Measurements from ENCODE around the gene GOLGA7B. TPM values are rescaled to one million over a fixed set of nuclear protein-coding genes. Genes with fewer than 3 reads are reported as not detected.

Gene GOLGA7B
- total and polyA plus RNA-seq, 2 of the 4 experiments (the other 2 are of a cell fraction) = not detected

DNA sequence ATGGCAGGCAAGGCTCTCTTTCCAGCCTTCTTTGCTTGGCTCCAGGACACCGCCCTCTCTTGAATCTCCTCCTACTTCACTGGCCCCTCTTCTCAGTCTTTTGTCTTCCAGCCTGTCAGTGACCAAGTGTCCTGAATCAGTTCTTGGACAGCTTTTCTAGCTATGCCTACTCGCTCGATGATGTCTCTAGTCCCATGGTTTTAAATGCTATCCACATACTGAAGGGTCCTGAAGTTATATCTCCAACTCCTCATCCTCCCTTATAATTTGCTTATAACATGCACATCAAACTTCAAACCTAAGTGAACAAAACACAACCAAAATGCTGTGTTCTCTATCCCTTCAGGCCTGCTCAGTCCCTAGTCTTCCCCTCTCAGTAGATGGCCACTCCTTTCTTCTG is 5.0 kb upstream of the GOLGA7B start:
- no peak overlapping the region for H4K91ac ChIP-seq (ENCODE audit: insufficient read depth, low read depth, low read length)
- WGBS, 2 experiments (ENCODE audit: extremely low coverage in 2 of 2, insufficient read length in 1 of 2) = 83% methylated on average over 3 of the region's 3 CpGs; no CpG with 5 or more reads in 1 of the 2 experiments
- no peaks in the 10 kb centered on the region for H3K9me3 ChIP-seq (ENCODE audit: control insufficient read depth, insufficient read depth, low read length)
- no peak overlapping the region for H3K27ac ChIP-seq (ENCODE audit: insufficient read depth, low read length)
- H4K8ac ChIP-seq (ENCODE audit: low read depth in 2 of 2, low read length in 2 of 2) = no peak overlapping the region
- H2AK5ac ChIP-seq (ENCODE audit: low read depth, low read length) = no peak overlapping the region
- 0 out of 2 replicates have a peak, but pooled peaks cover 2% of the 10 kb centered on the region for H3K4me1 ChIP-seq (ENCODE audit: control insufficient read depth, insufficient read depth, low read length)
- H2BK15ac ChIP-seq (ENCODE audit: low read depth, low read length) = no peak overlapping the region
- H3K9me1 ChIP-seq (ENCODE audit: insufficient read depth, low read length) = peaks cover 6% of the 10 kb centered on the region; the same call in 1 of the 2 replicates
- in situ Hi-C loops (cut with MboI; ENCODE audit: low sequenced_read_pairs) (no loop called here), dilution Hi-C loops (cut with HindIII; ENCODE audit: low sequenced_read_pairs, unreplicated experiment) (no loop called here), intact Hi-C loops (cut with micrococcal nuclease) (no loop called here)
- no peak overlapping the region for H2BK20ac ChIP-seq (ENCODE audit: low read depth, low read length)
- H3K79me1 ChIP-seq (ENCODE audit: low read depth in 1 of 2, low read length in 2 of 2) = no peaks in the 10 kb centered on the region
- CTCF ChIA-PET = no interaction called here
- H4K20me1 ChIP-seq (ENCODE audit: insufficient read depth, low read length) = no peaks in the 10 kb centered on the region
- peaks cover 16% of the 10 kb centered on the region for H3K27me3 ChIP-seq (ENCODE audit: control insufficient read depth, insufficient read depth, low read length)
- H4K5ac ChIP-seq (ENCODE audit: low read depth, low read length) = no peak overlapping the region
- DNase-seq (no peak), ATAC-seq (ENCODE audit: low read depth) (no peak)
- H2AK9ac ChIP-seq (replicated peaks; ENCODE audit: low read depth, low read length, poor library complexity) = no peak overlapping the region
- H3K36me3 ChIP-seq (ENCODE audit: control insufficient read depth, insufficient read depth, low read length) = no peaks in the 10 kb centered on the region
- H2BK120ac ChIP-seq (ENCODE audit: low read depth, low read length) = no peak overlapping the region
- no peak overlapping the region for H3K4ac ChIP-seq (ENCODE audit: low read depth, low read length)
- no peak overlapping the region for H3K4me2 ChIP-seq (ENCODE audit: low read depth, low read length)
- no peak overlapping the region for H3K56ac ChIP-seq (ENCODE audit: extremely low read depth, insufficient read depth, low read length)
- H3K23ac ChIP-seq (ENCODE audit: low read depth, low read length) = no peak overlapping the region
- POLR2A ChIA-PET (ENCODE audit: unreplicated experiment) = no interaction called here
- BruUV-seq (replicated peaks) = no TSS peak
- no peak overlapping the region for H3K4me3 ChIP-seq (ENCODE audit: insufficient read depth, low read depth, low read length)
- TF ChIP-seq RFX5 (IDR thresholded peaks at IDR 0.05; ENCODE audit: low read depth, low read length) (no peak), ELK1 (IDR thresholded peaks at IDR 0.05; ENCODE audit: borderline replicate concordance, low read depth, low read length) (no peak), RAD21 (IDR thresholded peaks at IDR 0.05; ENCODE audit: low read length) (no peak), CHD1 (IDR thresholded peaks at IDR 0.05; ENCODE audit: low read depth, low read length) (no peak), RCOR1 (IDR thresholded peaks at IDR 0.05; ENCODE audit: insufficient replicate concordance, low read length) (no peak), POLR2A (IDR thresholded peaks at IDR 0.05; ENCODE audit: low read depth, low read length) (no peak), SMC3 (IDR thresholded peaks at IDR 0.05; ENCODE audit: low read depth, low read length) (no peak), CEBPB (IDR thresholded peaks at IDR 0.05; ENCODE audit: low read depth, low read length) (no peak), MAZ (IDR thresholded peaks at IDR 0.05; ENCODE audit: borderline replicate concordance, low read depth, low read length) (no peak), BHLHE40 (IDR thresholded peaks at IDR 0.05; ENCODE audit: low read depth, low read length) (no peak), FOS (IDR thresholded peaks at IDR 0.05; ENCODE audit: low read depth, low read length) (no peak), MAFK (IDR thresholded peaks at IDR 0.05; ENCODE audit: low read depth, low read length) (no peak), MXI1 (IDR thresholded peaks at IDR 0.05; ENCODE audit: borderline replicate concordance, low read depth, low read length) (no peak), NFE2L2 (IDR thresholded peaks at IDR 0.05; ENCODE audit: low read depth, low read length) (no peak)
- TF ChIP-seq, protein P1, sequence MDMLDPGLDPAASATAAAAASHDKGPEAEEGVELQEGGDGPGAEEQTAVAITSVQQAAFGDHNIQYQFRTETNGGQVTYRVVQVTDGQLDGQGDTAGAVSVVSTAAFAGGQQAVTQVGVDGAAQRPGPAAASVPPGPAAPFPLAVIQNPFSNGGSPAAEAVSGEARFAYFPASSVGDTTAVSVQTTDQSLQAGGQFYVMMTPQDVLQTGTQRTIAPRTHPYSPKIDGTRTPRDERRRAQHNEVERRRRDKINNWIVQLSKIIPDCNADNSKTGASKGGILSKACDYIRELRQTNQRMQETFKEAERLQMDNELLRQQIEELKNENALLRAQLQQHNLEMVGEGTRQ (IDR thresholded peaks at IDR 0.05; ENCODE audit: low read depth, low read length) = no peak
- TF ChIP-seq, protein P2, sequence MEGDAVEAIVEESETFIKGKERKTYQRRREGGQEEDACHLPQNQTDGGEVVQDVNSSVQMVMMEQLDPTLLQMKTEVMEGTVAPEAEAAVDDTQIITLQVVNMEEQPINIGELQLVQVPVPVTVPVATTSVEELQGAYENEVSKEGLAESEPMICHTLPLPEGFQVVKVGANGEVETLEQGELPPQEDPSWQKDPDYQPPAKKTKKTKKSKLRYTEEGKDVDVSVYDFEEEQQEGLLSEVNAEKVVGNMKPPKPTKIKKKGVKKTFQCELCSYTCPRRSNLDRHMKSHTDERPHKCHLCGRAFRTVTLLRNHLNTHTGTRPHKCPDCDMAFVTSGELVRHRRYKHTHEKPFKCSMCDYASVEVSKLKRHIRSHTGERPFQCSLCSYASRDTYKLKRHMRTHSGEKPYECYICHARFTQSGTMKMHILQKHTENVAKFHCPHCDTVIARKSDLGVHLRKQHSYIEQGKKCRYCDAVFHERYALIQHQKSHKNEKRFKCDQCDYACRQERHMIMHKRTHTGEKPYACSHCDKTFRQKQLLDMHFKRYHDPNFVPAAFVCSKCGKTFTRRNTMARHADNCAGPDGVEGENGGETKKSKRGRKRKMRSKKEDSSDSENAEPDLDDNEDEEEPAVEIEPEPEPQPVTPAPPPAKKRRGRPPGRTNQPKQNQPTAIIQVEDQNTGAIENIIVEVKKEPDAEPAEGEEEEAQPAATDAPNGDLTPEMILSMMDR (conservative IDR thresholded peaks at IDR 0.05; ENCODE audit: low read depth, low read length) = no peak
- no peak overlapping the region for H2AFZ ChIP-seq (replicated peaks; ENCODE audit: low read length, poor library complexity)
- H3K18ac ChIP-seq (ENCODE audit: low read depth, low read length) = no peak overlapping the region
- H3K9ac ChIP-seq (ENCODE audit: low read depth, low read length) = no peak overlapping the region
- H3K14ac ChIP-seq (replicated peaks; ENCODE audit: low read depth, low read length) = no peak overlapping the region
- H2BK5ac ChIP-seq (ENCODE audit: low read depth, low read length, poor library complexity, severe bottlenecking) = no peak overlapping the region
